Measurements from ENCODE around the gene TSPYL1. TPM values are rescaled to one million over a fixed set of nuclear protein-coding genes. Genes with fewer than 3 reads are reported as not detected.

The TSPYL1 gene
- total RNA-seq, 1 experiment from 2014 or later: 73.1 TPM

DNA sequence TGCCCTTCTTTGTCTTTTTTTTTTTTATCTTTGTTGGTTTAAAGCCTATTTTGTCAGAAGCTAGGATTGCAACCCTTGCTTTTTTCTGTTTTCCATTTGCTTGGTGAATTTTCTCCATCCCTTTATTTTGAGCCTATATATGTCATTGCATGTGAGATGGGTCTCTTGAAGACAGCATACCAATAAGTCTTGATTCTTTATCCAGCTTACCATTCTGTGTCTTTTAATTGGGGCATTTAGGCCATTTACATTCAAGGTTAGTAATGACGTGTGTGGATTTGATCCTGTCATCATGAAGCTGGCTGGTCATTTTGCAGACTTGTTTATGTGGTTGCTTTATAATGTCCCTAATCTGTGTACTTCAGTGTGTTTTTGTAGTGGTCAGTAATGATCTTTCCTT, 16.4 kb downstream of the TSPYL1 start:
- Histone ChIP-seq H3K4me2 (no peak overlapping the region), H3K4me1 (replicated peaks; ENCODE audit: insufficient read depth) (no peaks in the 10 kb centered on the region), H3K27me3 (ENCODE audit: insufficient read depth, low read depth) (no peaks in the 10 kb centered on the region), H3K9me2 (ENCODE audit: insufficient read depth) (no peaks in the 10 kb centered on the region), H3F3A (ENCODE audit: insufficient read depth, low read depth) (0 out of 2 replicates have a peak, but pooled peaks cover 3% of the 10 kb centered on the region), H3K79me2 (ENCODE audit: low read depth) (no peaks in the 10 kb centered on the region), H2AFZ (no peak overlapping the region), H3K27ac (no peak overlapping the region), H3K9me3 (ENCODE audit: insufficient read depth, low read depth) (peaks cover 14% of the 10 kb centered on the region; the same call in 1 of the 2 replicates), H4K20me1 (ENCODE audit: insufficient read depth) (no peaks in the 10 kb centered on the region), H3K36me3 (ENCODE audit: low read depth) (no peaks in the 10 kb centered on the region; the same call in none of the 2 replicates), H3K4me3 (no peak overlapping the region)
- no TSS peak for BruUV-seq (replicated peaks)
- intact Hi-C loops (cut with micrococcal nuclease; ENCODE audit: unreplicated experiment): no loop called here
- DNase-seq: no peak
- no peak for TF ChIP-seq CTCF (conservative IDR thresholded peaks at IDR 0.05)
- no peak for TF ChIP-seq EZH2 (IDR thresholded peaks at IDR 0.05; ENCODE audit: low read depth)
- ChIA-PET POLR2A (ENCODE audit: unreplicated experiment) (no interaction called here), CTCF (no interaction called here)

DNA sequence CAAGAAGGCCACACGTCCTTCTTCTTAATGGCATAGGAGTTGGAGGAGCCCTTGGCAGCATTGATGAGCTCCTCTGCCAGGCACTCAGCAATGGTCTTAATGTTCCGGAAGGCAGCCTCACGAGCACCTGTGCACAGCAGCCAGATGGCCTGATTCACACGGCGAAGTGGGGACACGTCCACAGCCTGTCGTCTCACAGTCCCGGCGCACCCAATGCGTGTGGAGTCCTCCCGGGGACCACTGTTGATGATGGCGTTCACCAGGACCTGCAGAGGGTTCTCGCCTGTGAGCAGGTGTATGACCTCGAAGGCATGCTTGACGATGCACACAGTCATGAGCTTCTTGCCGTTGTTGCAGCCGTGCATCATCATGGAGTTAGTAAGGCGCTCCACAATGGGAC, 21.2 kb downstream of the TSPYL1 start:
- peaks cover 9% of the 10 kb centered on the region; the same call in 1 of the 2 replicates for H3K9me3 ChIP-seq (ENCODE audit: insufficient read depth, low read depth)
- no peak overlapping the region for H3K4me2 ChIP-seq
- no peak for DNase-seq
- ChIA-PET CTCF (no interaction called here), POLR2A (ENCODE audit: unreplicated experiment) (no interaction called here)
- peaks cover 17% of the 10 kb centered on the region for H3K79me2 ChIP-seq (ENCODE audit: low read depth)
- no peaks in the 10 kb centered on the region for H3F3A ChIP-seq (ENCODE audit: insufficient read depth, low read depth)
- no peaks in the 10 kb centered on the region for H3K27me3 ChIP-seq (ENCODE audit: insufficient read depth, low read depth)
- H3K36me3 ChIP-seq (ENCODE audit: low read depth): no peaks in the 10 kb centered on the region
- H3K27ac ChIP-seq: no peak overlapping the region
- TF ChIP-seq CTCF (conservative IDR thresholded peaks at IDR 0.05): no peak
- no peak for TF ChIP-seq EZH2 (IDR thresholded peaks at IDR 0.05; ENCODE audit: low read depth)
- BruUV-seq (replicated peaks): no TSS peak
- H2AFZ ChIP-seq: no peak overlapping the region
- peaks cover 12% of the 10 kb centered on the region for H3K4me1 ChIP-seq (replicated peaks; ENCODE audit: insufficient read depth)
- H4K20me1 ChIP-seq (ENCODE audit: insufficient read depth): no peaks in the 10 kb centered on the region
- no peak overlapping the region for H3K4me3 ChIP-seq
- intact Hi-C loops (cut with micrococcal nuclease; ENCODE audit: unreplicated experiment): no loop called here
- H3K9me2 ChIP-seq (ENCODE audit: insufficient read depth): no peaks in the 10 kb centered on the region

DNA sequence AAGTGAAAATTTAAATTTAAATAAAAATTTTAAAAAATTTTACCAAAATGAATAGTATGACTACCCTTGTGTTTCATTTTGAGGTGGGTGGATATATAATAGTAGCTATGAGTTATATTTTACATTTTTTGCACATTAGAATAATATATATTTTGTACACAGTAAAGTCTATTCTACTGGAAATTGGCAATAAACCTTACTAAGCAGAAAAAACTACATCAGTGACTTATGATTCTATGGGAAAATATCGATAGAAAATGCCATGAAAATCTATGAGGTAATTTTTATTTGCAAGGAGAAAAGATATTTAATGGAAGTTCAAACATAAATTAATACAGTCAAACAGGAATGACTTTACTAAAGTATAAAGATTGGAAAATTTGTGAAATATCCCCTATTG, 23.0 kb downstream of the TSPYL1 start:
- CTCF ChIA-PET: no interaction called here
- Histone ChIP-seq H3K27me3 (ENCODE audit: insufficient read depth, low read depth) (no peaks in the 10 kb centered on the region), H3K79me2 (ENCODE audit: low read depth) (peaks cover 35% of the 10 kb centered on the region), H2AFZ (no peak overlapping the region), H3K9me2 (ENCODE audit: insufficient read depth) (no peaks in the 10 kb centered on the region), H3K4me1 (replicated peaks; ENCODE audit: insufficient read depth) (peaks cover 26% of the 10 kb centered on the region), H3K4me2 (no peak overlapping the region), H3K27ac (no peak overlapping the region), H3K36me3 (ENCODE audit: low read depth) (0 out of 2 replicates have a peak, but pooled peaks cover 4% of the 10 kb centered on the region), H4K20me1 (ENCODE audit: insufficient read depth) (no peaks in the 10 kb centered on the region), H3K4me3 (no peak overlapping the region), H3F3A (ENCODE audit: insufficient read depth, low read depth) (no peaks in the 10 kb centered on the region), H3K9me3 (ENCODE audit: insufficient read depth, low read depth) (no peaks in the 10 kb centered on the region)
- POLR2A ChIA-PET (ENCODE audit: unreplicated experiment): no interaction called here
- DNase-seq: no peak
- intact Hi-C loops (cut with micrococcal nuclease; ENCODE audit: unreplicated experiment): no loop called here
- no TSS peak for BruUV-seq (replicated peaks)
- TF ChIP-seq CTCF (conservative IDR thresholded peaks at IDR 0.05): no peak
- TF ChIP-seq EZH2 (IDR thresholded peaks at IDR 0.05; ENCODE audit: low read depth): no peak
